Stromal cell of bone marrow (primary cell): ENCODE data around the gene TP53I13.

Experiments
- DNase-seq: peaks from one replicate; pipeline ENCODE4 v3.0.0-alpha.2; 2012; ENCODE audit warnings: low read depth

TP53I13 gene

GRCh38 chr17:29593591-29594518, 25.4 kb downstream of the TP53I13 start:
- DNase-seq, result no peak

GRCh38 chr17:29594519-29595090, 26.1 kb downstream of the TP53I13 start:
- DNase-seq, result no peak

- DNase-seq, result no peak
Measured at GRCh38 chr17:29595107-29595942, 26.8 kb downstream of the TP53I13 start.

GRCh38 chr17:29595943-29596774, 27.7 kb downstream of the TP53I13 start:
- DNase-seq, result no peak

GRCh38 chr17:29596811-29597210, 28.3 kb downstream of the TP53I13 start:
- DNase-seq, result no peak

GRCh38 chr17:29597361-29598172, 29.1 kb downstream of the TP53I13 start:
- no peak for DNase-seq

- DNase-seq, result no peak
Measured at GRCh38 chr17:29603109-29603674, 34.7 kb downstream of the TP53I13 start.

- no peak for DNase-seq
Measured at GRCh38 chr17:29607557-29608195, 39.2 kb downstream of the TP53I13 start.

- DNase-seq, result no peak
Measured at GRCh38 chr17:29608986-29609385, 40.5 kb downstream of the TP53I13 start.

- DNase-seq, result no peak
Measured at GRCh38 chr17:29610395-29610794, 41.9 kb downstream of the TP53I13 start.

- DNase-seq, result no peak
Measured at GRCh38 chr17:29611351-29612093, 43.0 kb downstream of the TP53I13 start.

GRCh38 chr17:29612094-29612403, 43.5 kb downstream of the TP53I13 start:
- DNase-seq, result no peak

- no peak for DNase-seq
Measured at GRCh38 chr17:29612404-29613280, 44.1 kb downstream of the TP53I13 start.

- no peak for DNase-seq
Measured at GRCh38 chr17:29613352-29613837, 44.9 kb downstream of the TP53I13 start.

GRCh38 chr17:29613856-29614255, 45.4 kb downstream of the TP53I13 start:
- no peak for DNase-seq

- DNase-seq, result no peak
Measured at GRCh38 chr17:29614349-29615047, 46.0 kb downstream of the TP53I13 start.

- no peak for DNase-seq
Measured at GRCh38 chr17:29615048-29615385, 46.5 kb downstream of the TP53I13 start.
